HG02938 (cell line): ENCODE measurements around the gene EYS.

Experiments used
- ATAC-seq: cut with Tn5 transposase; IDR thresholded peaks from one replicate; pipeline ENCODE4 v1.9.1; 2021; ENCODE audit warnings: mild to moderate bottlenecking, moderate library complexity; ENCODE audit not compliant: unreplicated experiment

EYS gene

GRCh38 chr6:64213697-64214096 is 1493.3 kb downstream of the EYS start:
- ATAC-seq = no peak

- ATAC-seq = no peak
Observed at GRCh38 chr6:64197246-64197645, 1509.8 kb downstream of the EYS start.

- ATAC-seq = no peak
Observed at GRCh38 chr6:64186592-64186991, 1520.4 kb downstream of the EYS start.

GRCh38 chr6:64185621-64186020 is 1521.4 kb downstream of the EYS start:
- no peak for ATAC-seq

- no peak for ATAC-seq
Observed at GRCh38 chr6:64175296-64175695, 1531.7 kb downstream of the EYS start.

GRCh38 chr6:64170316-64170715 is 1536.7 kb downstream of the EYS start:
- ATAC-seq = no peak

- ATAC-seq = no peak
Observed at GRCh38 chr6:64160486-64160885, 1546.5 kb downstream of the EYS start.

- no peak for ATAC-seq
Observed at GRCh38 chr6:64155063-64155462, 1552.0 kb downstream of the EYS start.

GRCh38 chr6:64146876-64147275 is 1560.2 kb downstream of the EYS start:
- no peak for ATAC-seq

- no peak for ATAC-seq
Observed at GRCh38 chr6:64146094-64146493, 1560.9 kb downstream of the EYS start.

- ATAC-seq = no peak
Observed at GRCh38 chr6:64145658-64146057, 1561.4 kb downstream of the EYS start.

- ATAC-seq = no peak
Observed at GRCh38 chr6:64143101-64143500, 1563.9 kb downstream of the EYS start.

GRCh38 chr6:64141680-64142079 is 1565.3 kb downstream of the EYS start:
- ATAC-seq = no peak

GRCh38 chr6:64128301-64129024 is 1578.6 kb downstream of the EYS start:
- ATAC-seq = no peak

- no peak for ATAC-seq
Observed at GRCh38 chr6:64123761-64124633, 1583.0 kb downstream of the EYS start.

GRCh38 chr6:64122712-64123375 is 1584.2 kb downstream of the EYS start:
- no peak for ATAC-seq

GRCh38 chr6:64121011-64121565 is 1585.9 kb downstream of the EYS start:
- no peak for ATAC-seq

- ATAC-seq = no peak
Observed at GRCh38 chr6:64113704-64114103, 1593.3 kb downstream of the EYS start.

- ATAC-seq = no peak
Observed at GRCh38 chr6:64104051-64104450, 1603.0 kb downstream of the EYS start.

- ATAC-seq = no peak
Observed at GRCh38 chr6:64103480-64103879, 1603.5 kb downstream of the EYS start.

GRCh38 chr6:64100702-64101303 is 1606.2 kb downstream of the EYS start:
- ATAC-seq = no peak
